Measurements from ENCODE around the gene CCNYL1. TPM values are rescaled to one million over a fixed set of nuclear protein-coding genes. Genes with fewer than 3 reads are reported as not detected.

CCNYL1 gene
- total RNA-seq, 6 donors from 2014 or later, result 10.9 to 27.0 (median 19.2) TPM

- no peak for TF ChIP-seq POLR2A (IDR thresholded peaks at IDR 0.05)
- TF ChIP-seq CTCF (IDR thresholded peaks at IDR 0.05), result no peak
- no peak for TF ChIP-seq EP300 (IDR thresholded peaks at IDR 0.05)
- no peak for TF ChIP-seq POLR2AphosphoS5 (IDR thresholded peaks at IDR 0.05)
- Histone ChIP-seq H3K4me1 (no peaks in the 10 kb centered on the region), H3K27ac (no peak overlapping the region), H3K4me3 (no peak overlapping the region), H3K9me3 (no peaks in the 10 kb centered on the region), H3K36me3 (no peaks in the 10 kb centered on the region), H3K27me3 (no peaks in the 10 kb centered on the region)
- no peak for DNase-seq
- no peak for ATAC-seq (ENCODE audit: low FRiP score in 2 of 2)
- 0 to 93% methylated on average over 1 of the region's 1 CpG for WGBS, 2 donors
Measured at GRCh38 chr2:207697411-207697810, 14.0 kb upstream of the CCNYL1 start.

- Histone ChIP-seq H3K36me3 (no peaks in the 10 kb centered on the region), H3K27me3 (no peaks in the 10 kb centered on the region), H3K4me1 (no peaks in the 10 kb centered on the region), H3K4me3 (no peak overlapping the region), H3K27ac (no peak overlapping the region), H3K9me3 (no peaks in the 10 kb centered on the region)
- WGBS, 2 donors, result 64 to 92% methylated on average over 5 of the region's 5 CpGs
- ATAC-seq (ENCODE audit: low FRiP score in 2 of 2), result peak in 1 of 2 donors; percentile 56
- no peak for TF ChIP-seq POLR2AphosphoS5 (IDR thresholded peaks at IDR 0.05)
- TF ChIP-seq POLR2A (IDR thresholded peaks at IDR 0.05), result no peak
- DNase-seq, result no peak
Measured at GRCh38 chr2:207698301-207698700, 13.1 kb upstream of the CCNYL1 start.

- no peaks in the 10 kb centered on the region for H3K9me3 ChIP-seq
- no peaks in the 10 kb centered on the region for H3K36me3 ChIP-seq
- H3K27ac ChIP-seq, result no peak overlapping the region
- H3K4me3 ChIP-seq, result no peak overlapping the region
- WGBS, 2 donors, result 67 to 83% methylated on average over 3 of the region's 3 CpGs
- ATAC-seq (ENCODE audit: low FRiP score in 2 of 2), result no peak
- DNase-seq, result no peak
- no peaks in the 10 kb centered on the region for H3K4me1 ChIP-seq
- no peak for TF ChIP-seq EP300 (IDR thresholded peaks at IDR 0.05)
- TF ChIP-seq POLR2A (IDR thresholded peaks at IDR 0.05), result no peak
- no peak for TF ChIP-seq CTCF (IDR thresholded peaks at IDR 0.05)
- no peak for TF ChIP-seq POLR2AphosphoS5 (IDR thresholded peaks at IDR 0.05)
- H3K27me3 ChIP-seq, result no peaks in the 10 kb centered on the region
Measured at GRCh38 chr2:207704078-207704477, 7.4 kb upstream of the CCNYL1 start.

- no peak for DNase-seq
- H3K27me3 ChIP-seq, result no peaks in the 10 kb centered on the region
- H3K4me3 ChIP-seq, result no peak overlapping the region
- H3K9me3 ChIP-seq, result no peaks in the 10 kb centered on the region
- H3K36me3 ChIP-seq, result no peaks in the 10 kb centered on the region
- no peak for TF ChIP-seq POLR2AphosphoS5 (IDR thresholded peaks at IDR 0.05)
- no peak for TF ChIP-seq CTCF (IDR thresholded peaks at IDR 0.05)
- TF ChIP-seq EP300 (IDR thresholded peaks at IDR 0.05), result no peak
- no peak for TF ChIP-seq POLR2A (IDR thresholded peaks at IDR 0.05)
- no peaks in the 10 kb centered on the region for H3K4me1 ChIP-seq
- ATAC-seq (ENCODE audit: low FRiP score in 2 of 2), result no peak
- no peak overlapping the region for H3K27ac ChIP-seq
Measured at GRCh38 chr2:207704671-207705070, 6.8 kb upstream of the CCNYL1 start.

GRCh38 chr2:207706936-207707860 lies 4.2 kb upstream of the CCNYL1 start:
- TF ChIP-seq CTCF (IDR thresholded peaks at IDR 0.05) (no peak), POLR2AphosphoS5 (IDR thresholded peaks at IDR 0.05) (no peak), POLR2A (IDR thresholded peaks at IDR 0.05) (no peak), EP300 (IDR thresholded peaks at IDR 0.05) (no peak)
- Histone ChIP-seq H3K27me3 (no peaks in the 10 kb centered on the region), H3K4me1 (peaks cover 4 to 8% (median 5%) of the 10 kb centered on the region in 4 donors), H3K36me3 (no peaks in the 10 kb centered on the region), H3K4me3 (no peak overlapping the region), H3K9me3 (no peaks in the 10 kb centered on the region), H3K27ac (no peak overlapping the region)
- DNase-seq (no peak), ATAC-seq (ENCODE audit: low FRiP score in 2 of 2) (no peak)
- WGBS, 2 donors, result 55 to 76% methylated on average over 4 of the region's 4 CpGs
